ENCODE data around the gene PCDH8. TPM values are rescaled to one million over a fixed set of nuclear protein-coding genes. Genes with fewer than 3 reads are reported as not detected.

The PCDH8 gene
- total and polyA plus RNA-seq, 7 donors = 0.03 to 0.20 (median 0.06) TPM; not detected in 3

DNA sequence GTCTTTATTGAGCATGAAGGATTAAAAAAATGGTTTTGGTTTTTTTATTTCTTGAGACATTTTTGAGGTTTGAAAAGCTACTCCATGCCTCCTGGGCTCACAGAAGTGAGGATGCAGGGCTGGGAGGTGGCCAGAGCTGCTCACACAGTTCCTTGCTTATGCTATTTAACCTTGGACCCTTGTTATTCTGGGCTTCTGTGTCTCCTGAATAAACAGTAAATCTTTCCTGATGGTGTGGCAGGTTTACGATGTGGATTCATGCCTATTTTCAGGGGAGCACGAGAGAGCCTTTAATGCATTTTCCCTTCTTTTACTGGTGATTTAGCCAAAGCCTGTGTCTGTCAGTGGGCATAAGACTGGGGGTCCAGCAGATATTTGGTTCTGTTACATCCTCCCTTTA lies 34.3 kb upstream of the PCDH8 start:
- H3K9me3 ChIP-seq = no peaks in the 10 kb centered on the region
- intact Hi-C loops (cut with DNase I) = no loop called here
- H3K4me3 ChIP-seq = no peak overlapping the region
- H3K27ac ChIP-seq = no peak overlapping the region
- H3K4me1 ChIP-seq = no peaks in the 10 kb centered on the region
- H3K36me3 ChIP-seq (ENCODE audit: insufficient read depth in 1 of 2, low read depth in 1 of 2) = no peaks in the 10 kb centered on the region
- 31 to 47% (median 39%) methylated on average over 2 of the region's 2 CpGs for WGBS, 3 donors
- no peak for DNase-seq
- no peaks in the 10 kb centered on the region for H3K27me3 ChIP-seq (ENCODE audit: insufficient read depth in 3 of 3, low read length in 2 of 3)
- ATAC-seq = no peak
- TF ChIP-seq, protein P1, sequence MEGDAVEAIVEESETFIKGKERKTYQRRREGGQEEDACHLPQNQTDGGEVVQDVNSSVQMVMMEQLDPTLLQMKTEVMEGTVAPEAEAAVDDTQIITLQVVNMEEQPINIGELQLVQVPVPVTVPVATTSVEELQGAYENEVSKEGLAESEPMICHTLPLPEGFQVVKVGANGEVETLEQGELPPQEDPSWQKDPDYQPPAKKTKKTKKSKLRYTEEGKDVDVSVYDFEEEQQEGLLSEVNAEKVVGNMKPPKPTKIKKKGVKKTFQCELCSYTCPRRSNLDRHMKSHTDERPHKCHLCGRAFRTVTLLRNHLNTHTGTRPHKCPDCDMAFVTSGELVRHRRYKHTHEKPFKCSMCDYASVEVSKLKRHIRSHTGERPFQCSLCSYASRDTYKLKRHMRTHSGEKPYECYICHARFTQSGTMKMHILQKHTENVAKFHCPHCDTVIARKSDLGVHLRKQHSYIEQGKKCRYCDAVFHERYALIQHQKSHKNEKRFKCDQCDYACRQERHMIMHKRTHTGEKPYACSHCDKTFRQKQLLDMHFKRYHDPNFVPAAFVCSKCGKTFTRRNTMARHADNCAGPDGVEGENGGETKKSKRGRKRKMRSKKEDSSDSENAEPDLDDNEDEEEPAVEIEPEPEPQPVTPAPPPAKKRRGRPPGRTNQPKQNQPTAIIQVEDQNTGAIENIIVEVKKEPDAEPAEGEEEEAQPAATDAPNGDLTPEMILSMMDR (IDR thresholded peaks at IDR 0.05) = no peak

DNA sequence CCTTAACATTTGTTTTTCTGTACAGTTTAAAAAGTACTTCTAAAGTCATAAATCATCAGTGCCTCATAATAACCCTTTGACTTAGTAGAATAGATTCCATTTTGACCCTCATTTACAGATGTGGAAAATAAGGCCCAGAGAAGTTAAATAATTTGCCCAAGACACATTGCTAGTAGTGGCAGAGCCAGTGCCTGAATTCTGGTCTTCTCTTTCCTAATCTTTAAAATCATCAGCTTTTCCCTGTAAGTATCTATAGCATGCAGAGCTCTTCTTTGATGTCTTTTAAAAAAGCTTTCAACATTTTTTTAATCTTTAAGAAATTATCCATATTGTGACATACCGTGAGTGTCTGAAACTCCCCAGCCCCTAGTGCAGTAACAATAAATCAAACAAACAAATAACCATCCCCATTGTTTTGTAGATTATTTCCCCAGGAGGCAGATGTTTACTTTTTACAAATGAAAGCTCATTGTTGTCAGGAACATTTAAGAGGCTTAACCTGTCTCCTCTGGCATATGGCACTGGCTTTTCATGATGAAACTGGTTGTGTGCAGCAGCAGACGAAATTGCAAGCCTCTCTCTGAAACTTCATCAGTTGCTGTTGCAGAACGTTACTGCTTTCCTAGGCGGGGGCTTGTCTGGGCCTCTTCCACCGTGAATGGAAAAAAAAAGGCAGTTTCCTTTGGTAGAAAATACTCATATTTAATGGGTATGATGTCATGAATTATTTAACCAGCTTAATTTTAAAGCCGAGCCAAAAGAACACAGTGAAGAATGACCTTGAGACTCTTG lies 31.7 kb upstream of the PCDH8 start:
- H3K9me3 ChIP-seq = peaks cover 2% of the 10 kb centered on the region
- DNase-seq (no peak), ATAC-seq (no peak)
- TF ChIP-seq, protein P1 (IDR thresholded peaks at IDR 0.05) = no peak
- no peak overlapping the region for H3K4me3 ChIP-seq
- intact Hi-C loops (cut with DNase I) = no loop called here
- WGBS, 3 donors = 36 to 41% (median 38%) methylated on average over 6 of the region's 6 CpGs
- H3K27ac ChIP-seq = no peak overlapping the region
- no peaks in the 10 kb centered on the region for H3K4me1 ChIP-seq
- H3K36me3 ChIP-seq (ENCODE audit: insufficient read depth in 1 of 2, low read depth in 1 of 2) = no peaks in the 10 kb centered on the region
- H3K27me3 ChIP-seq (ENCODE audit: insufficient read depth in 3 of 3, low read length in 2 of 3) = no peaks in the 10 kb centered on the region

DNA sequence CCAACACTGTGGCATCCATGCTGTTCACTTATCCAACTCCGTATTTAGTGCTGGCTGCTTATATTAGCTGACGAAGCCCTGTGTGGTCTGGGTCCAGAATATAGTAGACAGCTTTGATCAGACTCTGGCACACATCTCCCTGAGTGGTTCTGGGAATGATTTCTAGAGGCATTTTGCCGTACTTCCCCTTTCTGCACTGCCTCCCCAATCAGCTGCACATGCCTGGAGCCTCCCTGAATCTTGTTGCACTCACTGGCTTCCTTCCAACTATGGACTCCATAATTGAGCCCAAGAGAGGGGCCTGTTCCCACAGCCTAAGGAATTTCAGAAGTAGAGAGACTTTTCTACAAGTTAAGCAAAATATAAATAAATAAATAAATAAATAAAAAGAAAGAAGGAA lies 30.4 kb upstream of the PCDH8 start:
- DNase-seq = no peak
- no peak overlapping the region for H3K4me3 ChIP-seq
- ATAC-seq = no peak
- H3K9me3 ChIP-seq = peaks cover 10% of the 10 kb centered on the region
- TF ChIP-seq, protein P1 (IDR thresholded peaks at IDR 0.05) = no peak
- intact Hi-C loops (cut with DNase I) = no loop called here
- 38 to 57% (median 49%) methylated on average over 3 of the region's 3 CpGs for WGBS, 3 donors
- H3K36me3 ChIP-seq (ENCODE audit: insufficient read depth in 1 of 2, low read depth in 1 of 2) = no peaks in the 10 kb centered on the region
- no peaks in the 10 kb centered on the region for H3K27me3 ChIP-seq (ENCODE audit: insufficient read depth in 3 of 3, low read length in 2 of 3)
- no peaks in the 10 kb centered on the region for H3K4me1 ChIP-seq
- no peak overlapping the region for H3K27ac ChIP-seq

DNA sequence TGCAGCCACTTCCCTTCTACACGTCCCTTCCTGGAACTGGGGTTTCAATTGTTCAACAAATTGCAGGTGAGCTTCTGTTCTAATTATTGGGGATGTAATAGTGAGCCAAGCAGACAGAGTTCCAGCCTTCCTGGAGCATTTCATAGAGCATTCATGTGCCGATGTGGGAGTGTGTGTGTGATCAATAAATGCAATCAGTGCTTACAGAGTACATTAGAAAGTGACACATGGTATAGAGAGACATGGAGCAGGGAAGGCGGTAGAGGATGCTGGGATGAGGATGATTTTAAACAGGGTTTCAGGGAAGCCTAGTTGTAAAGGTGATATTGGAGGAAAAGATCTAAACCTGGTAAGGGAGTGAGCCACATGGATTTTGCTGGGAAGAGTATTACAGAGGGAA lies 21.7 kb upstream of the PCDH8 start:
- no peak for DNase-seq
- Histone ChIP-seq H3K9me3 (peaks cover 9% of the 10 kb centered on the region), H3K27ac (no peak overlapping the region), H3K27me3 (ENCODE audit: insufficient read depth in 3 of 3, low read length in 2 of 3) (peaks cover 0 to 4% (median 0%) of the 10 kb centered on the region in 3 donors), H3K36me3 (ENCODE audit: insufficient read depth in 1 of 2, low read depth in 1 of 2) (no peaks in the 10 kb centered on the region), H3K4me3 (no peak overlapping the region), H3K4me1 (no peaks in the 10 kb centered on the region)
- intact Hi-C loops (cut with DNase I) = no loop called here
- TF ChIP-seq, protein P1 (IDR thresholded peaks at IDR 0.05) = no peak
- WGBS, 3 donors = 83 to 85% (median 84%) methylated on average over 3 of the region's 3 CpGs
- ATAC-seq = no peak

DNA sequence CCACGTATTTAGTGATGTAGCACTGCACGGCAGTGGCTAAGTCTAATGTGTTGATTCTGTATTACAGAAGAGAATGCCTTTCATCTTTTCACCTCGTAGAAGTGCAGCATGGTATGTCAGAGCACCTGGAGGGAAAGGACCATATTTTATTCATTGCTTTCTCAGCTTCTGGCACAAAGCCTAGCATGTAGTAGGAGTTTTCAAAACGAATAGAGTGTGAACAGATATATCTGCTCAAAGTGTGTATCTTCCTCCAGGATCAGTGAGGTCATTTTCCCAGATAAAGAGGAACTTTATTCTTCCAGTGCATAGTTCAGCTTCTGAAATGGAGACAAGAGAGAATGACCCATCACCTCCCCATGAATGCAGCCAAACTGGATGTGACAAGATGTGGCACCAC lies 21.2 kb upstream of the PCDH8 start:
- no peak for ATAC-seq

More for the DNA sequence above, 21.2 kb upstream of the PCDH8 start:
- Histone ChIP-seq H3K27me3 (ENCODE audit: insufficient read depth in 3 of 3, low read length in 2 of 3) (peaks cover 0 to 4% (median 0%) of the 10 kb centered on the region in 3 donors), H3K36me3 (ENCODE audit: insufficient read depth in 1 of 2, low read depth in 1 of 2) (no peaks in the 10 kb centered on the region), H3K4me1 (no peaks in the 10 kb centered on the region), H3K27ac (no peak overlapping the region), H3K9me3 (peaks cover 5% of the 10 kb centered on the region), H3K4me3 (no peak overlapping the region)
- DNase-seq = no peak
- TF ChIP-seq, protein P1 (IDR thresholded peaks at IDR 0.05) = no peak
- intact Hi-C loops (cut with DNase I) = no loop called here
- WGBS, 3 donors = 61 to 65% (median 64%) methylated on average over 4 of the region's 4 CpGs
